Erythroblast (primary cell): ENCODE measurements around the gene TYMS.

Experiments
- DNase-seq, 2 experiments: peaks; one replicate each; lab custom pipeline; 2025; lab: John Stamatoyannopoulos, UW
- GATA1 ChIP-seq: IDR thresholded peaks from 2 replicates; pipeline ENCODE4 v1.6.1; 2011; ENCODE audit warnings: low read depth, mild to moderate bottlenecking, control low read depth, low read length, moderate library complexity
- POLR2A ChIP-seq: IDR thresholded peaks from 2 replicates; pipeline ENCODE4 v1.6.1; 2011; ENCODE audit warnings: mild to moderate bottlenecking, low read length

The TYMS gene

GRCh38 chr18:654601-655000, 2.9 kb upstream of the TYMS start:
- DNase-seq = no peak
- TF ChIP-seq GATA1 = no peak
- TF ChIP-seq POLR2A = no peak

DNA sequence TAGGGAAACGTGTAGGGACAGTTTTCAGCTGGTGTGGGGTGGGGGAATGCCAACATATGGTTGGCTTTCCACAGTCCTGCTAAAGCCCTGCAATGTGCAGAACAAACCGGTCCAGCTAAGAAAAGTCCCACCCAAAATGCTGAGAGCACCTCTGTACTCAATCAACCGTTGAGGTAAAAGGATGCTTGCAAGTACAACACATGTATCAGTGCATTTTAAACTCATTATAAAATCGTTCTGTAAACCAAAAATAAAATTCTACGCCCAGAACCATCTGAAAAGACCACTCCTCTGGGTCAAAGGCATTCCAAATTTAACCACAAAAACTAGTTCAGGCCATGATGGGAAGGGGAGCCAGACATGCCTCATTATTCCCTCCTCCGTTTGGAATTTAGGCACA, 2.0 kb upstream of the TYMS start:
- TF ChIP-seq POLR2A (no peak), GATA1 (no peak)

DNA sequence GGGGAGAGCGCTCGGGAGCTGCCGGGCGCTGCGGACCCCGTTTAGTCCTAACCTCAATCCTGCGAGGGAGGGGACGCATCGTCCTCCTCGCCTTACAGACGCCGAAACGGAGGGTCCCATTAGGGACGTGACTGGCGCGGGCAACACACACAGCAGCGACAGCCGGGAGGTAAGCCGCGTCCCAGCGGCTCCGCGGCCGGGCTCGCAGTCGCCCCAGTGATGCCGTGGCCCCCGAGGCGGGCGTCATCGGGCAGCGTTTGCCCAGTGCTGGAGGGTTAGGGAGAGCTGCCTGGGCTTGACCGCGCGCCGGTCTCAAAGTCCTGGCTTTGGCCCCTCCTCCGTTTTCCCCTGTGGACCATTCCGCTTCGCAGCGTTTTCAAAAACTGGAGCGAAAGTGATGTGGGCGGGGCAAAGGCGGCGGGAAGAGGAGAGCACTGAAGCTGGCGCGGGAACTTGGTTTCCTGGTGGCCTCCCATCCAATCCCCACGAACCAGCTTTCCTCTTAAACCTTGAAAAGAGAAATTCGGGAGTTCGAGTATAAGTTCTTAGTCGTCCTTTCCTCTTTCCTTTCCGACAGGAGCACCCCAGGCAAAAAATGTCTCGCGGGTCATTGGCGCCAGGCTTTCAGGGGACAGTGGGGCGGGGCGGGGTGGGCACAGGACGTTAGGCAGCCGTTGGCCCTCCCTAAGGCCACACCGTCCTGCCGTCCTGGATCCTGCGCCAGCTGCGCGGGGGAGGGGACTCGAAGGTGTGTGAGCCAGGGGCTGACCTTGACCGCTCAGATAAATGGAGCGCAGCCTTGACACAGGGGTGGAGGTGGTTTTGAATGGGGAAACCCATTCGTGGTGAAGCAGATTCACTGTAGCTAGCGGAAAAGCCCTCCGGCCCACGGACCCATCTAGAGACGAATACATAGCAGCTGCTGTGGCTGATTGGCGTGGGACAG, 821 bp downstream of the TYMS start:
- DNase-seq = peak; percentile 95 to 96
- TF ChIP-seq GATA1 (no peak), POLR2A (peak; percentile 91)

More for the DNA sequence above, 2.0 kb upstream of the TYMS start:
- no peak for DNase-seq

- TF ChIP-seq GATA1 (no peak), POLR2A (no peak)
- peak in 1 of 2 experiments; percentile 63 for DNase-seq
Measured at GRCh38 chr18:658947-659533, 1.6 kb downstream of the TYMS start.

GRCh38 chr18:659597-659996, 2.1 kb downstream of the TYMS start:
- DNase-seq = no peak
- TF ChIP-seq GATA1 (no peak), POLR2A (no peak)

GRCh38 chr18:662197-662596, 4.7 kb downstream of the TYMS start:
- TF ChIP-seq GATA1 = no peak
- TF ChIP-seq POLR2A = no peak
- DNase-seq = no peak

- DNase-seq = peak; percentile 49 to 55
- TF ChIP-seq GATA1 = no peak
Measured at GRCh38 chr18:666177-666576, 8.7 kb downstream of the TYMS start.

DNA sequence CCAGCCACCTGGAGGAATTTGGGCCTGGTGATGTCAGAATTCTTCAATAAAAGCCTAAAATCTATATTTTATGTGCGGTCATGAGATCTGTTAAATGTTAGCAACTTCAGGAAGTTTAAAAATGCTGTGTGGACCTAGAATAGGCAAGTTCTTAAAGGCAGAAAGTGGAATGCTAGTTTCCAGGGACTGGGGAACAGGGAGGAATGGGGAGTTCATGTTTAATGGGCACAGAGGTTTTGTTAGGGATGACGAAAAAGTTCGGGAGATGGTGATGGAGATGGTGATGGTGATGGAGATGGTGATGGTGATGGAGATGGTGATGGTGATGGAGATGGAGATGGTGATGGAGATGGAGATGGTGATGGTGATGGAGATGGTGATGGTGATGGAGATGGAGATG, 9.2 kb downstream of the TYMS start:
- TF ChIP-seq GATA1 = no peak
- no peak for TF ChIP-seq POLR2A
- DNase-seq = no peak

- no peak for DNase-seq
- no peak for TF ChIP-seq GATA1
- peak; percentile 25 for TF ChIP-seq POLR2A
Measured at GRCh38 chr18:668260-668659, 10.8 kb downstream of the TYMS start.

DNA sequence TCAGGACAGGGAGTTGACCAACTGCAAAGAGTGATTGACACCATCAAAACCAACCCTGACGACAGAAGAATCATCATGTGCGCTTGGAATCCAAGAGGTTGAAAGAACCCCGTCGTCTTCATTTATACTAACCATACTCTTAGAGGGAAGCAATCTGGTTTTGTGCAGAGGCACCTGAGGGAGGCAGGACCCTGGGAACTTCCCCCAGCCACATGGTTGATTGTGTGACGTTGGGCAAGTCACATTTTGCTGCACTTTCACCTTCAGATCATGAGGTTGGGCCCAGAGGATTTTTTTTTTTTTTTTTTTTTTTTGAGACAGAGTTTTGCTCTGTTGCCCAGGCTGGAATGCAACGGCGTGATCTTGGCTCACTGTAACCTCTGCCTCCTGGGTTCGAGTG, 11.6 kb downstream of the TYMS start:
- TF ChIP-seq GATA1 (no peak), POLR2A (no peak)
- no peak for DNase-seq

DNA sequence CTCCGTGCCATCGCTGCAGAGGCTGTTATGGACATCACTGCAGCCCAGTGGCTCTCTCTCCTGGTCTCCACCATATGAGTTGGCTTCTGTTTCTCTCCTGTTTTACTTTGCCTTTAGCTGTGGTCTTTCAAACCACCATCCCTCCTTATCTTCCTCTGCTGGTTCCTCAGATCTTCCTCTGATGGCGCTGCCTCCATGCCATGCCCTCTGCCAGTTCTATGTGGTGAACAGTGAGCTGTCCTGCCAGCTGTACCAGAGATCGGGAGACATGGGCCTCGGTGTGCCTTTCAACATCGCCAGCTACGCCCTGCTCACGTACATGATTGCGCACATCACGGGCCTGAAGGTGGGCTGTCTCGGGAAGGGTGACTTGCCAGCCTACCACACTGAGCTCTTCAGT, 13.1 kb downstream of the TYMS start:
- TF ChIP-seq POLR2A (no peak), GATA1 (no peak)
- DNase-seq = no peak

GRCh38 chr18:671405-671804, 14.0 kb downstream of the TYMS start:
- no peak for DNase-seq
- no peak for TF ChIP-seq GATA1
- TF ChIP-seq POLR2A = no peak

GRCh38 chr18:673317-673716, 15.9 kb downstream of the TYMS start:
- no peak for TF ChIP-seq POLR2A
- TF ChIP-seq GATA1 = no peak
- DNase-seq = no peak

DNA sequence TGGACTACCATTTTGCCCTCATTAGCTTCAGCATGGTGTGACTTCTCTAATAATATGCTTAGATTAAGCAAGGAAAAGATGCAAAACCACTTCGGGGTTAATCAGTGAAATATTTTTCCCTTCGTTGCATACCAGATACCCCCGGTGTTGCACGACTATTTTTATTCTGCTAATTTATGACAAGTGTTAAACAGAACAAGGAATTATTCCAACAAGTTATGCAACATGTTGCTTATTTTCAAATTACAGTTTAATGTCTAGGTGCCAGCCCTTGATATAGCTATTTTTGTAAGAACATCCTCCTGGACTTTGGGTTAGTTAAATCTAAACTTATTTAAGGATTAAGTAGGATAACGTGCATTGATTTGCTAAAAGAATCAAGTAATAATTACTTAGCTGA, 16.3 kb downstream of the TYMS start:
- DNase-seq = no peak
- TF ChIP-seq GATA1 (no peak), POLR2A (no peak)
